Nucleus accumbens (tissue), 56 donors: ENCODE results near the gene HADHB.
"Not testable (repeated sequence)": the region's sequence is repeated elsewhere in the genome, so short reads cannot be mapped to it uniquely, and the experiment has no call there.

Experiments used
- DNase-seq, 56 donors: peaks; one replicate each; lab custom pipeline; 2025; lab: John Stamatoyannopoulos, UW

The HADHB gene

GRCh38 chr2:26243470-26244308, 1.1 kb upstream of the HADHB start:
- peak in 8 of 56 donors; percentile 23 to 63 (median 50) for DNase-seq

GRCh38 chr2:26245231-26245732, 543 bp downstream of the HADHB start:
- DNase-seq = peak in 32 of 56 donors; percentile 18 to 72 (median 56)

GRCh38 chr2:26245810-26246209, 1.1 kb downstream of the HADHB start:
- DNase-seq = no peak

GRCh38 chr2:26246818-26247217, 2.1 kb downstream of the HADHB start:
- no peak for DNase-seq

- DNase-seq = no peak
Measured at GRCh38 chr2:26249625-26250024, 4.9 kb downstream of the HADHB start.

DNA sequence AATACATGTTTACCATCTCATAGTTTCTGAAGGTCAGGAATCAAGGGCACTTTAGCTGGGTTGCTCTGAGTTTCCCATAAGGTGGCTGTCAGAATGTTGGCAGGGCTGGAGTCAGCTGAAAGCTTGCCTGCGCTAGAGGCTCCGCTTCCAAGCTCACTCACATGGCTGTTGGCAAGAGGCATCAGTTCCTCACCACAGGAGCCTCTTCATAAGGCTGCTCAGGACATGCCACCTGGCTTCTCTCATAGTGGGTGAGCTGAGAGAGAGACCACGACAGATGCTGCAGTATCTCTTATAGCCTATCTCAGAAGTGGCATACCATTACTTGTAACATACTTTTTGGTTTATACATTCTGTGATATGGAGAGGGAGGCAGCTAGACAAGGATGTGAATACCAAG, 7.2 kb downstream of the HADHB start:
- peak in 31 of 56 donors; percentile 1 to 64 (median 21) for DNase-seq

- DNase-seq = no peak
Measured at GRCh38 chr2:26255759-26256384, 11.1 kb downstream of the HADHB start.

GRCh38 chr2:26258836-26259235, 14.1 kb downstream of the HADHB start:
- DNase-seq = not testable (repeated sequence)

DNA sequence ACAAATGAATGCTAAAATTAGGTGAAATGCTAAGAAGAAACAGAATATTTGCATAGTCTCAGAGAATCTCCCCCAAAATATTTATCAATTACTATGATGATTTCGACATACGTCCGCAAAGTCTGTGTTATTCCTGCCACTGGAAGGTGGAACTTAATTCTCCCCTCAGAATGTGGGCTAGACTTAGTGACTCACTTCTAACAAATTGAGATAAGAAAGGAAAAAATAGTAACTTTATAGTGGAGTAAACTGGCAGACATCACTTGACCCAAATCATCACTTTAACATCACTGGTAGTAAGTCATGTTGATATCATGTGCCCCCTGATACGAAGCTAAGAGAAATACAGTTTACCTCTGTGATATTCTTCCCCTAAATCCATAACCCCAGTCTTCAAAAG, 23.5 kb downstream of the HADHB start:
- no peak for DNase-seq

DNA sequence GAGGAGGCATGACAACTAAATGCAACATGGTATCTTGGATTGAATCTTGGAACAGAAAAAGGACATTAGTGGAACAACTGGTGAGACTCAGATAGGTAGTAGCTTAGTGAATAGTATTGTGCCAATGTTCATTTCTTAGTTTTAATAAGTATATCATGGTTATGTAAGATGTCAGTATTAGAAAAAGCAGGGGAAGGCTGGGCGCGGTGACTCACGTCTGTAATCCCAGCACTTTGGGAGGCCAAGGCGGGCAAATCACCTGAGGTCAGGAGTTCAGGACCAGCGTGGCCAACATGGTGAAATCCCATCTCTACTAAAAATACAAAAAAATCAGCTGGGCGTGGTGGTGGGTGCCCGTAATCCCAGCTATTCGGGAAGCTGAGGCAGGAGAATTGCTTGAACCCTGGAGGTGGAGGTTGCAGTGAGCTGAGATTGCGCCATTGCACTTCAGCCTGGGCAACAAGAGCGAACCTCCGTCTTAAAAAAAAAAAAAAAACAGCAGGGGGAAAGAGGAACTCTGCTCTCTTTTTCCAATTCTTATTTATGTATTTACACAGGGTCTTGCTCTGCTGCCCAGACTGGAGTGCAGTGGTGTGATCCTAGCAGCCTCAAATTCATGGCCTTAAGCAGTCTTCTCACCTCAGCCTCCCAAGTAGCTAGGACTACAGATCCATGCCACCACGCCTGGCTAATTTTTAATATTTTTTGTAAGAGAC, 24.1 kb downstream of the HADHB start:
- peak in 4 of 56 donors; percentile 5 to 31 (median 13) for DNase-seq

DNA sequence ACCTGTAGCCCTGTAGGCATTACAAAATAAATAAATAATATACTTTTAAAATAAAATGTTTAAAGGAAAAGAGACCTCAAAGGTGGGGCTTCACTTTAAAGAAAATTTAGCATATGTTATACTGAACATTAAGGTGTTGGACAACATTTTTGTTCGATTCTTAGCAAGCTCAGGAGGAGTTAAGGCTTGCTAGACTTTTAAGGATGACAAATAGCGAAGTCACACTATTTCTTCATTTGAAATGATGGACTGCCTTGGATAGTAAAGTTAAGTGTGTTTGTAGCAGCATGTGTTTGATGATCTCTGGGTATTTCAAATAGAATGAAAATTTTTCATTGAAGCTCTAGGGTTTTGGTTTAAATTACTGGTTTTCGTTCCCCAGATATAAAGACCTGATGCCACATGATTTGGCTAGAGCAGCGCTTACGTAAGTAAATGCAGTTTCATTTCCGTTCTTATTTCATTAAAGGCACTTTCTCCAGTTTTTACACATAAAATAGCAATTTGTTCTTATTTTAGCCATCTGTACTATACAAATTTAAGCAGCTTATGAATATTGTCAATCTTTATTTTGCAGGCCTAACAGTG, 24.9 kb downstream of the HADHB start:
- no peak for DNase-seq

DNA sequence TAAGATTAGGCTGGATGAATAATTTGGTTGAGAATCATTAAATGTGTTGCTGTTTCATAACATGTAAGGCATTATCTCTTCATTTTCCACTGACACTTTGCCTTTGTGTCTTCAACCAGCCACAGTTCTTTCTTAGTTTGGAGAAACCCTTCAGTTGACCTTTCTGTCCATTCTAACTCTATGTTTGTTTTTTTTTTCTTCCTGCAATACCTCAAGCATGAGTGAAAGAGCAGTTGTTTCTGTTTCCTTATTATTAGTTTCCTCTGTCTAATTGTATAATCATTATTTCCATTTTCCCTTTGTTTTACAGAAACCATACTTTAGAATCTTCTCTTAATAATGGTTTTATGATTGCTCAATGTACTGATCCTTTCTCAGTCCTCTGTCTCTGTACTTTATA, 25.6 kb downstream of the HADHB start:
- DNase-seq = no peak

GRCh38 chr2:26273501-26273900, 28.8 kb downstream of the HADHB start:
- DNase-seq = no peak

GRCh38 chr2:26274058-26274613, 29.4 kb downstream of the HADHB start:
- DNase-seq = peak in 4 of 56 donors; percentile 2 to 12 (median 5)

- no peak for DNase-seq
Measured at GRCh38 chr2:26276484-26277227, 31.9 kb downstream of the HADHB start.

- DNase-seq = no peak
Measured at GRCh38 chr2:26279886-26280285, 35.1 kb downstream of the HADHB start.

GRCh38 chr2:26281226-26281625, 36.5 kb downstream of the HADHB start:
- DNase-seq = no peak

GRCh38 chr2:26283606-26284005, 38.9 kb downstream of the HADHB start:
- no peak for DNase-seq

DNA sequence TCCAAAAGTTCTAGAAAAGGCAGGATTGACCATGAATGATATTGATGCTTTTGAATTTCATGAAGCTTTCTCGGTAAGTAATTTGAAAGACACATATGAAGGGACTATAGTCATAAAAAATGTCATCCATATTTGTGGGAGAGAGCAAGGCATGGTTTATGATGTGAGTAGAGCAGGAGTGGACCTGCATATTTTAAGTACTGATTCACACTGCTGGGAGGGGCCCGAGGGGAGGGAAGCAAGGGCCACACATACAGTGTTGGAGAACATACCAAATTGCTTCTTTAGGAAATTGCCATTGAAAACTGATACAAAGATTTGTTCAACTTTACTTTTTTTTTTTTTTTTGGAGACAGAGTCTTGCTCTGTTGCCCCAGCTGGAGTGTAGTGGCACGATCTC, 39.4 kb downstream of the HADHB start:
- DNase-seq = no peak

- no peak for DNase-seq
Measured at GRCh38 chr2:26285931-26286330, 41.2 kb downstream of the HADHB start.
